Astrocyte of the cerebellum (primary cell): ENCODE data around the gene ZDHHC16.
"Not testable (repeated sequence)": the region's sequence is repeated elsewhere in the genome, so short reads cannot be mapped to it uniquely, and the experiment has no call there.

Experiments
- DNase-seq: peaks from one replicate; pipeline ENCODE4 v3.0.0-alpha.2; 2011; ENCODE audit warnings: low read depth
- H3K4me3 ChIP-seq: 2 replicates; pipeline ENCODE4 v1.5.1; 2011; ENCODE audit warnings: mild to moderate bottlenecking, low read depth, low read length, moderate library complexity
- in situ Hi-C: cut with HindIII; loops from 2 replicates; pipeline ENCODE4 v1.10.0; 2017; ENCODE audit warnings: low sequenced_read_pairs
- TF ChIP-seq, protein P1 (sequence below): IDR thresholded peaks from 2 replicates; pipeline ENCODE4 v1.5.1; 2012; ENCODE audit warnings: low read length, low read depth, moderate library complexity, mild to moderate bottlenecking; ENCODE audit errors: missing control alignments

The ZDHHC16 gene

DNA sequence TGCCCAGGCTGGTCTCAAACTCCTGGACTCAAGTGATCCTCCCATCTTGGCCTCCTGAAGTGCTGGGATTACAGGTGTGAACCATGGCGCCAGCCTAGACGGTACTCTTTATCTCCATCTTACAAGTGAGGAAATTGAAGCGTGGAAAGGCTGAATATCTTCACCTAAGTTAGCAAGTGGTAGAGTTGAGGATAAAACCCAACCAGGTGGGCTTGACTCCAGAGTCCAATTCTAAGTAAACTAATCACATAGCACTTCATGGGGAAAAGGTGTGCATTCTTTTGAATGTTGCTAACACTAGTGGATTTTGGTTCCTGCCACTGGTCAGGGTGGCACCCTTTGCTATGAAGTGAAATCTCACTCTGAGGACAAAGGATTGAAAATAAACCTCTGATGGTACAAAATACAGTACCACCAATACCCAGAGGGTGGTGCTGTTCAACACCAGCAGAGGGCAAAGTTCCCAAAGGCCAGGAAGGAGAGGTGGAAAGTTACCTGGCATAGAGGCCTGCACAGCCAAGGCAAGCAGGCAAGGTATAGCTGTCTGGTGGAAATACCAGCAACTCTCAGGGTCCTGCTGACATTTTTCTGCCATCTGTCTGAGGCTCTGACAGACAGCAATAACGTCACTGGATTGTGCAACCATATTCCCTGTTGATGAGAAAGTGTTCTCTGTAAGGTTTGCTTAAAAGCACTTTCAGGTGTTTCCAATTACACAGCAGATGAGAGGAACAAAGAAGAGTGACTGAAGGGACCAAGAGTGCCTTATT lies 17.6 kb downstream of the ZDHHC16 start:
- TF ChIP-seq, protein P1, sequence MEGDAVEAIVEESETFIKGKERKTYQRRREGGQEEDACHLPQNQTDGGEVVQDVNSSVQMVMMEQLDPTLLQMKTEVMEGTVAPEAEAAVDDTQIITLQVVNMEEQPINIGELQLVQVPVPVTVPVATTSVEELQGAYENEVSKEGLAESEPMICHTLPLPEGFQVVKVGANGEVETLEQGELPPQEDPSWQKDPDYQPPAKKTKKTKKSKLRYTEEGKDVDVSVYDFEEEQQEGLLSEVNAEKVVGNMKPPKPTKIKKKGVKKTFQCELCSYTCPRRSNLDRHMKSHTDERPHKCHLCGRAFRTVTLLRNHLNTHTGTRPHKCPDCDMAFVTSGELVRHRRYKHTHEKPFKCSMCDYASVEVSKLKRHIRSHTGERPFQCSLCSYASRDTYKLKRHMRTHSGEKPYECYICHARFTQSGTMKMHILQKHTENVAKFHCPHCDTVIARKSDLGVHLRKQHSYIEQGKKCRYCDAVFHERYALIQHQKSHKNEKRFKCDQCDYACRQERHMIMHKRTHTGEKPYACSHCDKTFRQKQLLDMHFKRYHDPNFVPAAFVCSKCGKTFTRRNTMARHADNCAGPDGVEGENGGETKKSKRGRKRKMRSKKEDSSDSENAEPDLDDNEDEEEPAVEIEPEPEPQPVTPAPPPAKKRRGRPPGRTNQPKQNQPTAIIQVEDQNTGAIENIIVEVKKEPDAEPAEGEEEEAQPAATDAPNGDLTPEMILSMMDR: peak; percentile 85
- in situ Hi-C loops: no loop called here
- H3K4me3 ChIP-seq: no peak overlapping the region
- no peak for DNase-seq

DNA sequence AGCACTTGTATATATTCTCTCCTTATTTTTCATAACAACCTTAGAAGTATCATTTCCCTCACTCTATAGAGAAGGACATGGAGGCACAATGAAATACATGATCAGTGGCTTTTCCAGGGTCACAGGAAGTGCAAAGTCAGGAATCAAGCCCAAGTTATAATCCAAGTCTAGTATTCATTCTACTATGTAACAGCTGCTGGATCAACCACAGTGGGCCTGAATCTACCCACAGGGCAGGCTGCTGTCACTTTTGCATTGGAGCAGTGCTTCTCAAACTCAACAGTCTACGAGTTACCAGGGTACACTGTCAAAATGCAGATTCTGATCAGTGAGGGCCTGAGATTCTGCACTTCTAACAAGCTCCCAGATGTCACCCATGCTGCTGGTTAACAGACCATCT lies 18.3 kb downstream of the ZDHHC16 start:
- TF ChIP-seq, protein P1: no peak
- in situ Hi-C loops: no loop called here

DNA sequence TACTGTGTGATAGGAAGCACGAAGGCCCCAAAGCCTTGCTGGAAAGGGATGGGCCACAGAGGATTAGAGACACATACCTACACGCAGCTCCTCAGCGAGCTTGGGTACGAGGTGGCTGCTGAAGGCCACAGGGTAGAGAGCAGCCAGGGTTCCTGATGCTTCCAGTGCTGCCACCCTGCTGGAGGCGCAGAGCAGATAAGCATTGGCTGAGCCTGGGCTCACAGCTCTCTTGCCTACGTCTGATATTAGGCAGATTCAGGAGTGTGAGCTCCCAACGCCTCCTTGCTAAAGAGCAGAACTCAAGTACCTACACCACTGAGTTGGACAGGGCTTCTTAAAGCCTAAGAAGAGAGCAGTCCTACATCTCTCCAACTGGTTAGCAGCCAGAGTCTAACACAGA lies 20.0 kb downstream of the ZDHHC16 start:
- H3K4me3 ChIP-seq: no peak overlapping the region
- DNase-seq: no peak
- in situ Hi-C loops: no loop called here
- TF ChIP-seq, protein P1: no peak

More for the DNA sequence above, 18.3 kb downstream of the ZDHHC16 start:
- no peak for DNase-seq
- H3K4me3 ChIP-seq: no peak overlapping the region

DNA sequence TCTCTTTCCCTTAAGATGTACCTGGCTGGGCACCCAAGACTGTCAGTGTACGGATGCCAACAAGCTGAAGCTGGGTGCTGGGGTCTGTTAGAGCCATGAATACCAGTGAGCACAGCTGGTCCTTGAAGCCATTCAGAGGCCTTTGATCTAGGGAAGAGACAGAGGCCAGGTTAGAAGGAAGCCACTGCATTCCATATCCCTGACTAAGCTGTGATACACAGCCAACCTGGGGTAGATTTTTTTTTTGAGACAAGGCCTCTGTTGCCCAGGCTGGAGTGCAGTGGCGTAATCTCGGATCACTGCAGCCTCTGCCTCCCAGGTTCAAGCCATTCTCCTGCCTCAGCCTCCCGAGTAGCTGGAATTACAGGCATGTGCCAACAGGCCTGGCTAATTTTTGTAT lies 20.8 kb downstream of the ZDHHC16 start:
- TF ChIP-seq, protein P1: no peak
- no peak for DNase-seq
- in situ Hi-C loops: no loop called here
- no peak overlapping the region for H3K4me3 ChIP-seq

DNA sequence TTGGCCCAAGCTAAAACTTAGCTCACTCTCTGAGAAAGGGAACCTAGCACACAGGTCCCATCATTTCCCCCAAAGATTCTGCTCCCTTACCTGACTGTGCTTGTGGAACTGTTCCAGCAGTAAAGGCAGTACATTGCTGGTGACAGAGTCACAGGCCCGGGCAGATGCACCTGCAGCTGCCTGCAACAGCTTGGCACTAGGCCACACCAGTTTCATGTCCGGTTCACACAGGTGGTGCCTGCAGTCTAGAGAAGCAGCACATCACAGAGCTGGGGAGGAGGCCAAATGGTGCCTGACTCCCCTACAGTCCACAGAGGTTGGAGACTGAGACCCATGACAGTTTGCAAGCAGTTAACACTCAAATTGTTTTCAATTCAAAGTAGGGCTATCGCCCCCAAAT lies 22.2 kb downstream of the ZDHHC16 start:
- no peak overlapping the region for H3K4me3 ChIP-seq
- TF ChIP-seq, protein P1: no peak
- DNase-seq: no peak
- in situ Hi-C loops: no loop called here

DNA sequence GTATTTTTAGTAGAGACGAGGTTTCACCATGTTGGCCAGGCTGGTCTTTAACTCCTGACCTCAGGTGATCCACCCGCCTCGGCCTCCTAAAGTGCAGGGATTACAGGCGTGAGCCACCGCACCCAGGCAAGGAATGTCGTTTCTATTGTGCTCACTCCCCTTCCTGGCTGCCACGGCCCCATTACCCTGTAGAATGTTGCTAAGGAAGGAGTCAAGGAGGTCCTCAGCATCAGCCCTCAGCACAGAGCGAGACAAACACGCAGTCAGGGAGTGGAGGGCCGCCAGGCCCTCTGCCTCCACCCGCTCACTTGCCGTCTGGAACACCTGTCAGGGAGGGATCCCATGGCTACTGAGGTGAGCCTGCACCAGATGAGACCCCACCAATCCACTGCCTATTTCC lies 22.8 kb downstream of the ZDHHC16 start:
- H3K4me3 ChIP-seq, in situ Hi-C loops, DNase-seq: not testable (repeated sequence)

DNA sequence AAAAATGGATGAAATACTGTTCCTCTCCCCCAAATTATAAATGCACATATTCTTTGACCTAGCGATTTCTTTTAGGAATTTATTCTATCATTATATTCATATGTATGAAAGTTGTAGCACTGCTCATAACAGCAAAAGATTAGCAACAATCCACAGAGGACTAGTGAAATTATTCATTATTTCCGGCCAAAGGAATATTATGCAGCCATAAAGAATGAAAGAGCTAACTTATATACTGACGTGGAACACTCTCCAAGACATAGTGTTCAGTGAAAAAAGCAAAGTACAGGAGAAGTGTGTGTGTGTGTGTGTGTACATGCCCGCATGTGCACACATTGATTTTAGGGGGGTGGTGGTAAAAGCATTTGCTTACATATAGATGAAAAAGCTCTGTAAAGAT lies 28.9 kb downstream of the ZDHHC16 start:
- in situ Hi-C loops: no loop called here
- H3K4me3 ChIP-seq: no peak overlapping the region
- no peak for DNase-seq
- TF ChIP-seq, protein P1: no peak
